PFSK-1 (cell line): ENCODE results near the gene SELENOF.

Source experiments
- FOXP2 ChIP-seq: optimal IDR thresholded peaks from 2 replicates; pipeline ENCODE3; 2011; ENCODE audit warnings: borderline replicate concordance, control low read depth, inconsistent platforms; ENCODE audit not compliant: insufficient read depth; ENCODE audit errors: extremely low read length, extremely low read depth
- POLR2AphosphoS5 ChIP-seq: IDR thresholded peaks from 2 replicates; pipeline ENCODE4 v1.6.1; 2012; ENCODE audit warnings: low read depth, mild to moderate bottlenecking, control low read depth, low read length, moderate library complexity
- SIN3A ChIP-seq: IDR thresholded peaks from 2 replicates; pipeline ENCODE4 v1.6.1; 2012; ENCODE audit warnings: mild to moderate bottlenecking, low read length, moderate library complexity, borderline replicate concordance; ENCODE audit not compliant: insufficient read depth
- TAF1 ChIP-seq: IDR thresholded peaks from 2 replicates; pipeline ENCODE4 v1.6.1; 2012; ENCODE audit warnings: low read length, control low read depth, borderline replicate concordance; ENCODE audit not compliant: insufficient read depth
- TF ChIP-seq, protein P1 (sequence below), 2 experiments: IDR thresholded peaks; 2 replicates each; pipeline versions ENCODE4 v1.6.1 to v1.8.0; 2011 to 2012; ENCODE audit warnings: low read depth in 2 of 2, low read length in 2 of 2, control low read depth in 1 of 2, inconsistent platforms in 1 of 2, mild to moderate bottlenecking in 1 of 2, moderate library complexity in 1 of 2; ENCODE audit not compliant: insufficient read depth in 1 of 2

Gene SELENOF

GRCh38 chr1:86906419-86906818, 7.5 kb downstream of the SELENOF start:
- TF ChIP-seq FOXP2: no peak
- TF ChIP-seq SIN3A: no peak
- TF ChIP-seq, protein P1, sequence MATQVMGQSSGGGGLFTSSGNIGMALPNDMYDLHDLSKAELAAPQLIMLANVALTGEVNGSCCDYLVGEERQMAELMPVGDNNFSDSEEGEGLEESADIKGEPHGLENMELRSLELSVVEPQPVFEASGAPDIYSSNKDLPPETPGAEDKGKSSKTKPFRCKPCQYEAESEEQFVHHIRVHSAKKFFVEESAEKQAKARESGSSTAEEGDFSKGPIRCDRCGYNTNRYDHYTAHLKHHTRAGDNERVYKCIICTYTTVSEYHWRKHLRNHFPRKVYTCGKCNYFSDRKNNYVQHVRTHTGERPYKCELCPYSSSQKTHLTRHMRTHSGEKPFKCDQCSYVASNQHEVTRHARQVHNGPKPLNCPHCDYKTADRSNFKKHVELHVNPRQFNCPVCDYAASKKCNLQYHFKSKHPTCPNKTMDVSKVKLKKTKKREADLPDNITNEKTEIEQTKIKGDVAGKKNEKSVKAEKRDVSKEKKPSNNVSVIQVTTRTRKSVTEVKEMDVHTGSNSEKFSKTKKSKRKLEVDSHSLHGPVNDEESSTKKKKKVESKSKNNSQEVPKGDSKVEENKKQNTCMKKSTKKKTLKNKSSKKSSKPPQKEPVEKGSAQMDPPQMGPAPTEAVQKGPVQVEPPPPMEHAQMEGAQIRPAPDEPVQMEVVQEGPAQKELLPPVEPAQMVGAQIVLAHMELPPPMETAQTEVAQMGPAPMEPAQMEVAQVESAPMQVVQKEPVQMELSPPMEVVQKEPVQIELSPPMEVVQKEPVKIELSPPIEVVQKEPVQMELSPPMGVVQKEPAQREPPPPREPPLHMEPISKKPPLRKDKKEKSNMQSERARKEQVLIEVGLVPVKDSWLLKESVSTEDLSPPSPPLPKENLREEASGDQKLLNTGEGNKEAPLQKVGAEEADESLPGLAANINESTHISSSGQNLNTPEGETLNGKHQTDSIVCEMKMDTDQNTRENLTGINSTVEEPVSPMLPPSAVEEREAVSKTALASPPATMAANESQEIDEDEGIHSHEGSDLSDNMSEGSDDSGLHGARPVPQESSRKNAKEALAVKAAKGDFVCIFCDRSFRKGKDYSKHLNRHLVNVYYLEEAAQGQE (IDR thresholded peaks at IDR 0.05; ENCODE audit: insufficient read depth in 1 of 2, low read depth in 2 of 2, low read length in 2 of 2): no peak
- no peak for TF ChIP-seq TAF1
- no peak for TF ChIP-seq POLR2AphosphoS5

DNA sequence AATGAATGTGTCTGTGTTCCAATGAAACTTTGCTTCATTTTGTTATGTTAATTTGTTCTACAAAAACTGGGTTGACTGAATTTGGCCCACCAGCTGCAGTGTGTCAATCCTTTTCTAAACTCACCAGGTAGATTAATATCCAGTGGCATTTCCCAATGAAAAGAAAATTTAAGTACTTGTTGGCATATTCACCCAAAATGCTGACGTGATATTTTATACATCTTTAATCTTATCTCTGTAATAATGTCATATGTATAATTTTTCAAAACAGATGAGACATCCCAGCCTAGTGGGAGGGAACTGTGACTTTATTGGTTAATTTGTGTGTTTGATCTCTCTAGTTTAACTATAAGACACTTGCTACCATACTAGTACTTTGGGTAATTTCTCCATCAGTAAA, 8.1 kb downstream of the SELENOF start:
- TF ChIP-seq POLR2AphosphoS5 (no peak), FOXP2 (no peak), TAF1 (no peak), SIN3A (no peak)
- TF ChIP-seq, protein P1 (IDR thresholded peaks at IDR 0.05; ENCODE audit: insufficient read depth in 1 of 2, low read depth in 2 of 2, low read length in 2 of 2): no peak

DNA sequence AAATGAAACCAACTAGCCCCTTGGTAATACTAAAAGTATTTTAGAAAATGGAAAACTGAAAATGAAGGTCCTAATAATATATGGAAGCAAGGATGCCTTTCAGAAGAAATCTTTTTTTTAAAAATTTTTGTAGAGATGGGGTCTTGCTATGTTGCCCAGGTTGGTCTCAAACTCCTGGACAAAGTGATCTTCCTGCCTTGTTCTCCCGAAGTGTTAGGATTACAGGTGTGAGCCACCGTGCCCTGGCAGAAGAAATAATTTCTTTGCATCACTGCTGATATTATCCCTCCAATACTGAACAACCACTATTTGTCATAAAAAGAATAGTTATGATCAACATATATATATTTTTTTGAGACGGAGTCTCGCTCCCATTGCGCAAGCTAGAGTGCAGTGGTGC, 25.6 kb downstream of the SELENOF start:
- no peak for TF ChIP-seq SIN3A
- TF ChIP-seq, protein P1 (IDR thresholded peaks at IDR 0.05; ENCODE audit: insufficient read depth in 1 of 2, low read depth in 2 of 2, low read length in 2 of 2): no peak
- TF ChIP-seq POLR2AphosphoS5: no peak
- no peak for TF ChIP-seq TAF1
- TF ChIP-seq FOXP2: no peak

GRCh38 chr1:86887479-86888162, 26.3 kb downstream of the SELENOF start:
- TF ChIP-seq SIN3A (no peak), FOXP2 (no peak), TAF1 (no peak)
- TF ChIP-seq, protein P1 (IDR thresholded peaks at IDR 0.05; ENCODE audit: insufficient read depth in 1 of 2, low read depth in 2 of 2, low read length in 2 of 2): no peak
